ENCODE data around the gene CST6. TPM values are rescaled to one million over a fixed set of nuclear protein-coding genes. Genes with fewer than 3 reads are reported as not detected.

The CST6 gene
- total and polyA plus RNA-seq, 2 experiments from 2014 or later = 4.2 to 8.3 TPM

DNA sequence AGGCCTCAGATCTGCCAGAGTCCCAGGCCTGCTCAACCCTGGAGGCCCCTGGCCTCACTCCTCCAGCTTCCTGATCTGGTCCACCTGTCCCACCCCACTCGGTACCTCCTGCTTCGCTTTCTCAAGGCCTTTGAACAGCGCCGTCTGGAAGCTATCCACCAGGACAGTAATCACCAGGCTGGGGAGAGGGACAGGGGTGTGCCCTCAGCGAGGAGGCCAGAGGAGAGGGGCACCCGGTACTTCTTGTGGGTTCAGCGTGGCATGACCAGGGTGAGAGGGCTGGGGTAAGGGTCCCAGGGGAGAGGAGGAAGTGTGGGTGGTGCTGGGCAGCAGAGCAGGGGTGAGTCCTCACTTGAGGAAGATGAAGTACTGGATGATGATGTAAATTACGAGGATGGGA lies 8.4 kb downstream of the CST6 start:
- no peak overlapping the region for H3K4me2 ChIP-seq
- H3K27me3 Mint-ChIP-seq (ENCODE audit: insufficient read depth, low read depth, poor library complexity) = peaks cover 20% of the 10 kb centered on the region

More for the DNA sequence above, 8.4 kb downstream of the CST6 start:
- no peak overlapping the region for H3K27ac ChIP-seq (ENCODE audit: low read depth)
- H2AFZ ChIP-seq = no peak overlapping the region
- no peaks in the 10 kb centered on the region; the same call in 2 of the 3 replicates for H3K36me3 Mint-ChIP-seq (ENCODE audit: low read depth)
- no peak overlapping the region for H3K4me3 Mint-ChIP-seq
- no peaks in the 10 kb centered on the region for H3K4me1 ChIP-seq (ENCODE audit: insufficient read depth)
- H4K20me1 ChIP-seq (replicated peaks; ENCODE audit: insufficient read depth) = no peaks in the 10 kb centered on the region
- H3K27ac Mint-ChIP-seq = no peak overlapping the region
- peaks cover 3% of the 10 kb centered on the region; the same call in 1 of the 3 replicates for H3K4me1 Mint-ChIP-seq
- no peaks in the 10 kb centered on the region for H3F3A ChIP-seq (replicated peaks; ENCODE audit: low read depth)
- TF ChIP-seq EZH2phosphoT487 (IDR thresholded peaks at IDR 0.05; ENCODE audit: unreplicated experiment) (no peak), ZNF114 (CRISPR knock-in tag; IDR thresholded peaks at IDR 0.05) (no peak), ZNF331 (CRISPR knock-in tag; IDR thresholded peaks at IDR 0.05; ENCODE audit: low read depth) (no peak), EZH2 (IDR thresholded peaks at IDR 0.05; ENCODE audit: low read depth, unreplicated experiment) (no peak), NANOG (IDR thresholded peaks at IDR 0.05; ENCODE audit: borderline replicate concordance) (no peak), CREB1 (CRISPR knock-in tag; IDR thresholded peaks at IDR 0.05; ENCODE audit: low read depth) (no peak), POLR2AphosphoS5 (IDR thresholded peaks at IDR 0.05; ENCODE audit: low read depth) (no peak), JUNB (IDR thresholded peaks at IDR 0.05; ENCODE audit: unreplicated experiment) (no peak), STAT1 (IDR thresholded peaks at IDR 0.05; ENCODE audit: unreplicated experiment) (no peak)
- TF ChIP-seq, protein P1, sequence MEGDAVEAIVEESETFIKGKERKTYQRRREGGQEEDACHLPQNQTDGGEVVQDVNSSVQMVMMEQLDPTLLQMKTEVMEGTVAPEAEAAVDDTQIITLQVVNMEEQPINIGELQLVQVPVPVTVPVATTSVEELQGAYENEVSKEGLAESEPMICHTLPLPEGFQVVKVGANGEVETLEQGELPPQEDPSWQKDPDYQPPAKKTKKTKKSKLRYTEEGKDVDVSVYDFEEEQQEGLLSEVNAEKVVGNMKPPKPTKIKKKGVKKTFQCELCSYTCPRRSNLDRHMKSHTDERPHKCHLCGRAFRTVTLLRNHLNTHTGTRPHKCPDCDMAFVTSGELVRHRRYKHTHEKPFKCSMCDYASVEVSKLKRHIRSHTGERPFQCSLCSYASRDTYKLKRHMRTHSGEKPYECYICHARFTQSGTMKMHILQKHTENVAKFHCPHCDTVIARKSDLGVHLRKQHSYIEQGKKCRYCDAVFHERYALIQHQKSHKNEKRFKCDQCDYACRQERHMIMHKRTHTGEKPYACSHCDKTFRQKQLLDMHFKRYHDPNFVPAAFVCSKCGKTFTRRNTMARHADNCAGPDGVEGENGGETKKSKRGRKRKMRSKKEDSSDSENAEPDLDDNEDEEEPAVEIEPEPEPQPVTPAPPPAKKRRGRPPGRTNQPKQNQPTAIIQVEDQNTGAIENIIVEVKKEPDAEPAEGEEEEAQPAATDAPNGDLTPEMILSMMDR (conservative IDR thresholded peaks at IDR 0.05; ENCODE audit: low read depth in 2 of 2) = no peak
- TF ChIP-seq, protein P2, sequence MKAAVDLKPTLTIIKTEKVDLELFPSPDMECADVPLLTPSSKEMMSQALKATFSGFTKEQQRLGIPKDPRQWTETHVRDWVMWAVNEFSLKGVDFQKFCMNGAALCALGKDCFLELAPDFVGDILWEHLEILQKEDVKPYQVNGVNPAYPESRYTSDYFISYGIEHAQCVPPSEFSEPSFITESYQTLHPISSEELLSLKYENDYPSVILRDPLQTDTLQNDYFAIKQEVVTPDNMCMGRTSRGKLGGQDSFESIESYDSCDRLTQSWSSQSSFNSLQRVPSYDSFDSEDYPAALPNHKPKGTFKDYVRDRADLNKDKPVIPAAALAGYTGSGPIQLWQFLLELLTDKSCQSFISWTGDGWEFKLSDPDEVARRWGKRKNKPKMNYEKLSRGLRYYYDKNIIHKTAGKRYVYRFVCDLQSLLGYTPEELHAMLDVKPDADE (IDR thresholded peaks at IDR 0.05) = no peak
- TF ChIP-seq, protein P3, sequence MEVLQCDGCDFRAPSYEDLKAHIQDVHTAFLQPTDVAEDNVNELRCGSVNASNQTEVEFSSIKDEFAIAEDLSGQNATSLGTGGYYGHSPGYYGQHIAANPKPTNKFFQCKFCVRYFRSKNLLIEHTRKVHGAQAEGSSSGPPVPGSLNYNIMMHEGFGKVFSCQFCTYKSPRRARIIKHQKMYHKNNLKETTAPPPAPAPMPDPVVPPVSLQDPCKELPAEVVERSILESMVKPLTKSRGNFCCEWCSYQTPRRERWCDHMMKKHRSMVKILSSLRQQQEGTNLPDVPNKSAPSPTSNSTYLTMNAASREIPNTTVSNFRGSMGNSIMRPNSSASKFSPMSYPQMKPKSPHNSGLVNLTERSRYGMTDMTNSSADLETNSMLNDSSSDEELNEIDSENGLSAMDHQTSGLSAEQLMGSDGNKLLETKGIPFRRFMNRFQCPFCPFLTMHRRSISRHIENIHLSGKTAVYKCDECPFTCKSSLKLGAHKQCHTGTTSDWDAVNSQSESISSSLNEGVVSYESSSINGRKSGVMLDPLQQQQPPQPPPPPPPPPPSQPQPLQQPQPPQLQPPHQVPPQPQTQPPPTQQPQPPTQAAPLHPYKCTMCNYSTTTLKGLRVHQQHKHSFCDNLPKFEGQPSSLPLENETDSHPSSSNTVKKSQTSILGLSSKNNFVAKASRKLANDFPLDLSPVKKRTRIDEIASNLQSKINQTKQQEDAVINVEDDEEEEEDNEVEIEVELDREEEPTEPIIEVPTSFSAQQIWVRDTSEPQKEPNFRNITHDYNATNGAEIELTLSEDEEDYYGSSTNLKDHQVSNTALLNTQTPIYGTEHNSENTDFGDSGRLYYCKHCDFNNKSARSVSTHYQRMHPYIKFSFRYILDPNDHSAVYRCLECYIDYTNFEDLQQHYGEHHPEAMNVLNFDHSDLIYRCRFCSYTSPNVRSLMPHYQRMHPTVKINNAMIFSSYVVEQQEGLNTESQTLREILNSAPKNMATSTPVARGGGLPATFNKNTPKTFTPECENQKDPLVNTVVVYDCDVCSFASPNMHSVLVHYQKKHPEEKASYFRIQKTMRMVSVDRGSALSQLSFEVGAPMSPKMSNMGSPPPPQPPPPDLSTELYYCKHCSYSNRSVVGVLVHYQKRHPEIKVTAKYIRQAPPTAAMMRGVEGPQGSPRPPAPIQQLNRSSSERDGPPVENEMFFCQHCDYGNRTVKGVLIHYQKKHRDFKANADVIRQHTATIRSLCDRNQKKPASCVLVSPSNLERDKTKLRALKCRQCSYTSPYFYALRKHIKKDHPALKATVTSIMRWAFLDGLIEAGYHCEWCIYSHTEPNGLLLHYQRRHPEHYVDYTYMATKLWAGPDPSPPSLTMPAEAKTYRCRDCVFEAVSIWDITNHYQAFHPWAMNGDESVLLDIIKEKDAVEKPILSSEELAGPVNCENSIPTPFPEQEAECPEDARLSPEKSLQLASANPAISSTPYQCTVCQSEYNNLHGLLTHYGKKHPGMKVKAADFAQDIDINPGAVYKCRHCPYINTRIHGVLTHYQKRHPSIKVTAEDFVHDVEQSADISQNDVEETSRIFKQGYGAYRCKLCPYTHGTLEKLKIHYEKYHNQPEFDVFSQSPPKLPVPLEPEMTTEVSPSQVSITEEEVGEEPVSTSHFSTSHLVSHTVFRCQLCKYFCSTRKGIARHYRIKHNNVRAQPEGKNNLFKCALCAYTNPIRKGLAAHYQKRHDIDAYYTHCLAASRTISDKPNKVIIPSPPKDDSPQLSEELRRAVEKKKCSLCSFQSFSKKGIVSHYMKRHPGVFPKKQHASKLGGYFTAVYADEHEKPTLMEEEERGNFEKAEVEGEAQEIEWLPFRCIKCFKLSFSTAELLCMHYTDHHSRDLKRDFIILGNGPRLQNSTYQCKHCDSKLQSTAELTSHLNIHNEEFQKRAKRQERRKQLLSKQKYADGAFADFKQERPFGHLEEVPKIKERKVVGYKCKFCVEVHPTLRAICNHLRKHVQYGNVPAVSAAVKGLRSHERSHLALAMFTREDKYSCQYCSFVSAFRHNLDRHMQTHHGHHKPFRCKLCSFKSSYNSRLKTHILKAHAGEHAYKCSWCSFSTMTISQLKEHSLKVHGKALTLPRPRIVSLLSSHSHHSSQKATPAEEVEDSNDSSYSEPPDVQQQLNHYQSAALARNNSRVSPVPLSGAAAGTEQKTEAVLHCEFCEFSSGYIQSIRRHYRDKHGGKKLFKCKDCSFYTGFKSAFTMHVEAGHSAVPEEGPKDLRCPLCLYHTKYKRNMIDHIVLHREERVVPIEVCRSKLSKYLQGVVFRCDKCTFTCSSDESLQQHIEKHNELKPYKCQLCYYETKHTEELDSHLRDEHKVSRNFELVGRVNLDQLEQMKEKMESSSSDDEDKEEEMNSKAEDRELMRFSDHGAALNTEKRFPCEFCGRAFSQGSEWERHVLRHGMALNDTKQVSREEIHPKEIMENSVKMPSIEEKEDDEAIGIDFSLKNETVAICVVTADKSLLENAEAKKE (CRISPR knock-in tag; IDR thresholded peaks at IDR 0.05) = no peak
- TF ChIP-seq, protein P4, sequence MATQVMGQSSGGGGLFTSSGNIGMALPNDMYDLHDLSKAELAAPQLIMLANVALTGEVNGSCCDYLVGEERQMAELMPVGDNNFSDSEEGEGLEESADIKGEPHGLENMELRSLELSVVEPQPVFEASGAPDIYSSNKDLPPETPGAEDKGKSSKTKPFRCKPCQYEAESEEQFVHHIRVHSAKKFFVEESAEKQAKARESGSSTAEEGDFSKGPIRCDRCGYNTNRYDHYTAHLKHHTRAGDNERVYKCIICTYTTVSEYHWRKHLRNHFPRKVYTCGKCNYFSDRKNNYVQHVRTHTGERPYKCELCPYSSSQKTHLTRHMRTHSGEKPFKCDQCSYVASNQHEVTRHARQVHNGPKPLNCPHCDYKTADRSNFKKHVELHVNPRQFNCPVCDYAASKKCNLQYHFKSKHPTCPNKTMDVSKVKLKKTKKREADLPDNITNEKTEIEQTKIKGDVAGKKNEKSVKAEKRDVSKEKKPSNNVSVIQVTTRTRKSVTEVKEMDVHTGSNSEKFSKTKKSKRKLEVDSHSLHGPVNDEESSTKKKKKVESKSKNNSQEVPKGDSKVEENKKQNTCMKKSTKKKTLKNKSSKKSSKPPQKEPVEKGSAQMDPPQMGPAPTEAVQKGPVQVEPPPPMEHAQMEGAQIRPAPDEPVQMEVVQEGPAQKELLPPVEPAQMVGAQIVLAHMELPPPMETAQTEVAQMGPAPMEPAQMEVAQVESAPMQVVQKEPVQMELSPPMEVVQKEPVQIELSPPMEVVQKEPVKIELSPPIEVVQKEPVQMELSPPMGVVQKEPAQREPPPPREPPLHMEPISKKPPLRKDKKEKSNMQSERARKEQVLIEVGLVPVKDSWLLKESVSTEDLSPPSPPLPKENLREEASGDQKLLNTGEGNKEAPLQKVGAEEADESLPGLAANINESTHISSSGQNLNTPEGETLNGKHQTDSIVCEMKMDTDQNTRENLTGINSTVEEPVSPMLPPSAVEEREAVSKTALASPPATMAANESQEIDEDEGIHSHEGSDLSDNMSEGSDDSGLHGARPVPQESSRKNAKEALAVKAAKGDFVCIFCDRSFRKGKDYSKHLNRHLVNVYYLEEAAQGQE (IDR thresholded peaks at IDR 0.05; ENCODE audit: unreplicated experiment) = no peak
- no peak overlapping the region for H3K4me3 ChIP-seq
- no peak for DNase-seq (ENCODE audit: low spot score)
- H3K79me2 ChIP-seq (replicated peaks; ENCODE audit: insufficient read depth) = no peaks in the 10 kb centered on the region
- ATAC-seq = no peak
- H3K9me2 ChIP-seq (ENCODE audit: insufficient read depth) = no peaks in the 10 kb centered on the region
- H3K27me3 ChIP-seq (ENCODE audit: insufficient read depth) = 0 out of 2 replicates have a peak, but pooled peaks cover 10% of the 10 kb centered on the region
- no peaks in the 10 kb centered on the region for H3K36me3 ChIP-seq (ENCODE audit: insufficient read depth)
- H3K9me3 Mint-ChIP-seq = no peaks in the 10 kb centered on the region; the same call in 2 of the 3 replicates
